Measurements from ENCODE around the gene NCCRP1. TPM values are rescaled to one million over a fixed set of nuclear protein-coding genes. Genes with fewer than 3 reads are reported as not detected.
"Not testable (repeated sequence)": the region's sequence is repeated elsewhere in the genome, so short reads cannot be mapped to it uniquely, and the experiment has no call there.

NCCRP1 gene
- total RNA-seq, 1 donor from 2014 or later: 0.20 TPM

DNA sequence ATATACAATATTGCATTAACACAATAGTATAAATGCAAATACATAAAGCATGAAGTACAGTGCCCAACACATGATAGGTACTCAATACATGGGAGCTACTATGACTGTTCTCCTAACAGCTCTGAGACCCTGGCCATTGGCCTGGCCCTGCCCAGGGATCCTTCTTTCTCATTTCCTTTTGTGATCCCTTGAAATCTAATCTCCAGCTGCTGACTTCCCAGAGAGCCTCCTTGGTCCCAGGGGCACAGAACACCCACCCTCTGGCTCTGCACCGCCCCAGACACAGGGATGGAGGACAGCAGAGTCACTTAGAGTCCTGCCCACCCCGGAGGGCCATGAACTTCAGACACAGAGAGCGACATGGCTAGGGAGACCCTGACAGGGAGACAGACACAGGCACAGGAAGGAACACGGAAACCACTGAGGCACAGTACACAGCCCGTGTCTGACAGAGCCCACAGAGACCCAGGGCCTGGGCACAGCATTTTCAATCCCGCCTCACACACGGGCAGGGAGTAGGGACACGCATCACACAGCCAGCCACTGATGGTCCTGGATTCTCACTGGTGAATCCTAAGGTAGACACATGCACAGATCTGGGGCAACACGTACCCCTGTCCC is 11.5 kb downstream of the NCCRP1 start:
- no peak for DNase-seq (ENCODE audit: low read depth)

GRCh38 chr19:39209196-39209595 is 12.4 kb downstream of the NCCRP1 start:
- no peak for DNase-seq (ENCODE audit: low read depth)

- DNase-seq (ENCODE audit: low read depth): no peak
Observed at GRCh38 chr19:39211731-39212374, 15.1 kb downstream of the NCCRP1 start.

DNA sequence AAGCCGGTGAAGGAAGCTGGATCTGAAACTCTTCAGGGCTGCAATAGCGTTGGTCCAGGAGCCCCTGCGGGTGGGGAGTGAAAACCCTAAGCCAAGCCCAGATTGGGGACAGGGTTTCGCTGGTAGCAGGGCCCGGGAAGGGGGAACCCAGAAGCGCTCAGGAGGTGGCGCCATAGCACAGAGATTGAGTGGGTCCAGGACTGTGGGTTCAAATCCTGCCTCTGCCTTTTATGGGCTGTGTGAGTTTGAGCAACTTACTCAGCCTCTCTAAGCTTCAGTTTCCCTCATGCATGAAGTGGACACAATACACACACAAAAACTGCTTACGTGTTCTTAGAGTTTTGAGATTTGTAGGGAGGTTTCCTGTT is 15.6 kb downstream of the NCCRP1 start:
- DNase-seq (ENCODE audit: low read depth): no peak

DNA sequence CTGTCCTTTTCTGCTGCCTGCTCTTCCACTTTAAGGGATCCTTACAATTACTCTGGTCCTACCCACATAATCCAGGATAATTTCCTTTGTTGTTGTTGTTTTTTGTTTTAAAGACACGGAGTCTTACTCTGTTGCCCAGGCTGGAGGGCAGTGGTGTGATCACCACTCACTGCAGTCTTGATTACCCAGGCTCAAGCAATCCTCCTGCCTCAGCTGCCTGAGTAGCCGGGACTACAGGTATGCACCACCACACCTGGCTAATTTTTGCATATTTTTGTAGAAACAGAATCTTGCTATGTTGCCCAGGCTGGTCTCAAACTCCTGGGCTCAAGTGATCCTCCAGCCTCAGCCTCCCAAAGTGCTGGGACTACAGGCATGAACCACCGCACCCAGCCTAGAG is 18.6 kb downstream of the NCCRP1 start:
- not testable (repeated sequence) for DNase-seq (ENCODE audit: low read depth)

DNA sequence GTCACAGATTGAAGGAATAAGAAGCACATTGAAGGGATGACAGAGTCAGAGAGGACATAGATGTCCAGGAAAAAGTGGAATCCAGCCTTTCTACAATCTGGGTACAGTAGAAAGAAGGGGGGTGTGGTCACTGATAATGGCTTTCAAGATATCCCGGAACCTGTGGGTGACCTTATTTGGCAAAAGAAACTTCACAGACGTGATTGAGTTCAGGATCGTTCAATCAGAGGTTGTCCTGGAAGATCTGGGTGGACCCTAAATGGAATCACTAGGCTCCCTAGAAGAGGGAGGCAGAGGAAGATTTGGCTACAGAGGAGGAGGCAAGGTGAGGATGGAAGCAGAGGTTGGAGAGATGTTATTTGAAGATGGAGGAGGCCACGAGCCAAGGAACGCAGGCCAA is 20.3 kb downstream of the NCCRP1 start:
- no peak for DNase-seq (ENCODE audit: low read depth)

DNA sequence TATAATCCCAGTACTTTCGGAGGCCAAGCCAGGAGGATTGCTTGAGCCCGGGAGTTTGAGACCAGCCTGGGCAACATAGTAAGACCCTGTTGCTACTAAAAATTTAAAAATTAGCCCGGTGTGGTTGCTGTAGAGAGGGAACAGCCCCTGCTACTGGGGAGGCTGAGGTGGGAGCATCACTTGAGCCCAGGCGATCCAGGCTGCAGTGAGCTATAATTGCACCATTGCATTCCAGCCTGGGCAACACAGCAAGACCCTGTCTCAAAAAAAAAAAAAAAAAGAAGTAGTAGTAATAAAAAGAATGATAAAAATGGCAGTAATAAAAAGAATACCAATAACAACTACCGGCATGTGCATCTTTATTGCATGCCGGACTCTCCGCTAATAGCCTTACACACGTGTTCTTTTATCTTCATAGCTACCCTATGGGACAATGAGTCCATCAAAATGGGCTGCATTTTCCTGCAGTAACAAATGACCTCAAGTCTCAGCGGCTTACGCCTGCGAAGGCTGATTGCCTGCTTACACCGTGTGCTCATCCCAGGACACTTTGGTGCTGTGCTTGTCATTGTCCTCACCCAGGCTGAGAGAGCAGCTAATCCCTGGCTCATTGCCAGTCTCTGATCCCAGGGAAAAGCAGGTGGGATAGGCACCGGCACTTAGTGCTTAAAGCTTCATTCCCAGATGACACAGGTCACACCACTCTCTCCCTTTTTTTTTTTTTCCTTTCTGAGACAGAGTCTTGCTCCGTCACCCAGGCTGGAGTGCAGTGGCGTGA is 21.7 kb downstream of the NCCRP1 start:
- DNase-seq (ENCODE audit: low read depth): no peak

- DNase-seq (ENCODE audit: low read depth): not testable (repeated sequence)
Observed at GRCh38 chr19:39219108-39219507, 22.3 kb downstream of the NCCRP1 start.

GRCh38 chr19:39223703-39224279 is 27.0 kb downstream of the NCCRP1 start:
- peak; percentile 27 for DNase-seq (ENCODE audit: low read depth)

- no peak for DNase-seq (ENCODE audit: low read depth)
Observed at GRCh38 chr19:39224910-39225309, 28.1 kb downstream of the NCCRP1 start.

- no peak for DNase-seq (ENCODE audit: low read depth)
Observed at GRCh38 chr19:39230096-39230764, 33.5 kb downstream of the NCCRP1 start.

DNA sequence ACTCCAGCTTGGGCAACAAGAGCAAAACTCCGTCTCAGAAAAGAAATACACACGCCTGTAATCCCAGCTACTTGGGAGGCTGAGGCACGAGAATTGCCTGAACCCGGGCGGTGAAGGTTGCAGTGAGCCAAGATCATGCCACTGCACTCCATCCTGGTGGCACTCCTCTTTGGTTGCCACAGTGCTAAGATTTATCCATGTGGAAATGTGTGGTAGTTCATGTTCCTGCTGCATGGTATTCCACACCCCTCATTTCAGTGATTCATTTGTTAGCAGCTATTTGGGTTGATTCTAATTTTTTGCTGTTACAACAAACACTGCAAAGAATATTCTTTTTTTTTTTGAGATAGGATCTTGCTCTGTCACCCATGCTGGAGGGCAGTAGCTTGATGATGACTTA is 35.9 kb downstream of the NCCRP1 start:
- DNase-seq (ENCODE audit: low read depth): no peak

DNA sequence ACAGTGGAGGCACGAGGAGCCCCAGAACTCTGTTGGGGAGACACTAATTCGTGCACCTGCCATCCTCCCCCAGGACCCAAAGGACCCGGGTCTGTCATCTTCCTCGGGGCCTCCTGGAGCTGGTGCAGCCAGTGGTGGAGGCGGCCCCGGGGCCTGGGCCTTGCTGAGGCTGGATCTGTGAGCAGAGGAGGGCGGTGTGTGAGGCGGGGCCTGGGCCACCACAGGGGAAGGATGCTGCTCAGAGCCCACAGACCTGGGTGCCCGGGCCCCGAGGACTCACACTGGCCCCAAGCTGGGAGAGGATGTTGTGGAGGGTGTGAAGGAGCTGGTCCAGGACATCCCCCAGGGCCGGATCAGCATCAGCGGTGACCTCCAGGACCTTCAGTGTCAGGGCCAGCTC is 39.8 kb downstream of the NCCRP1 start:
- DNase-seq (ENCODE audit: low read depth): no peak

DNA sequence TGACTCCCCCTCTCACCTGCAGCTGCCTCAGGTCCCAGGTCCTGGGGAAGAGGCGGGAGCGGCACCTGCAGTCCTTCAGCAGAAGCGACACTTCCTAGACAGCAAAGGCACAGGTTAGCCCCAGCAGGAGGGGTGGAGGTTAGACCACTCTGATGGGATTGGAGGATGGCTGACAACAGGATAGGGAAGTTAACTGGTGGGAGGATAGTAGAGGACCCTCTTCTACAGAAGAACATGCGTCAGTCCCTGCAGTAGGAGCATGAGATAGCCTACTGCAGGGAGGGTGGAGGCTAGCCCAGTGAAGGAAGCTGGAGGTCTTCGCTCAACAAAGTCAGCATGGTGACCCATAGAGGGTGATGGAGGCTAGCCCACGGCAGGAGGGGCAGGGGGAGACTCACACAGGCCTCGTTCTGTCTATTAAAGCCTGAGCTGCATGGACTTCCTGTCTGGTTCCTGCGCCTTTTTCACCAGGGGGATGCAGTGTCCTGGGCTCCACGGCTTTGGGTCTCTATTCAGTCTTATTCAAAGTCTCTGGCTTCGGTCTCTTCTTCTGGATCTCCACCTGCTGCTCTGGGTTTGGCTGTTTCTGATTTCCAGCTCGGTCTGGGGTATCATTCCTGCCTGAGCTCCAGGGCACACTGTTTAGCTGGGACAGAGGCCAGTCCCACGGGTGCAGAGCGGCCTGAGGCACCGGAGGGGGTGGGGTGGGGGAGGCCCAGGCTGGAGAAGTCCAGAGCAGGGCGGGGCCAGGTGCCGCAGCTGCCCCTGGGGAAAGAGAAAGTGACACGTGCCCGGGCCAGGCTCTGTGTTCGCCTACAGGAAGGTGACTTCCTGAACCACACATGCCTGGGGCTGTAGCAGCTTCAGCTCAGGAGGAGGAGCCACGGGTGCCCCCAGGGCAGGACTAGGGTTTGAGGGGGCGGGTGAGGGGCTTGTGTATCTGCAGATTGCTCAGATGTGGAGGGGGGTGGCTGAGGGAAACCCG is 40.7 kb downstream of the NCCRP1 start:
- peak; percentile 18 for DNase-seq (ENCODE audit: low read depth)

DNA sequence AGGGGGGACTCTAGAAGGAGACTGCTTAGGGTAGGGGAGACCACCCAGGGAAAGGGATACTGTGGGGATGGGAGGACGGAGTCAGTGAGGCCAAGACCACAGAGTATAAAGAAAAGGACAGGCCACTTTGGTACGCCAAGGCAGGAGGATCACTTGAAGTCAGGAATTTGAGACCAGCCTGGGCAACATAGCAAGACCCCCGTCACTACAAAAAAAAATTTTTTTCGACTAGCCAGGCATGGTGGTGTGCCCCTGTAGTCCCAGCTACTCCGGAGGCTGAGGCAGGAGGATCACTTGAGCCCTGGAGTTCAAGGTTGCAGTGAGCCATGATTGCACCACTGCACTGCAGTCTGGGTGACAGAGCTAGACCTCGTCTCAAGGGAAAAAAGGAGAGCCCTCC is 41.4 kb downstream of the NCCRP1 start:
- no peak for DNase-seq (ENCODE audit: low read depth)

GRCh38 chr19:39238944-39239343 is 42.2 kb downstream of the NCCRP1 start:
- no peak for DNase-seq (ENCODE audit: low read depth)

GRCh38 chr19:39240421-39240820 is 43.7 kb downstream of the NCCRP1 start:
- DNase-seq (ENCODE audit: low read depth): no peak

DNA sequence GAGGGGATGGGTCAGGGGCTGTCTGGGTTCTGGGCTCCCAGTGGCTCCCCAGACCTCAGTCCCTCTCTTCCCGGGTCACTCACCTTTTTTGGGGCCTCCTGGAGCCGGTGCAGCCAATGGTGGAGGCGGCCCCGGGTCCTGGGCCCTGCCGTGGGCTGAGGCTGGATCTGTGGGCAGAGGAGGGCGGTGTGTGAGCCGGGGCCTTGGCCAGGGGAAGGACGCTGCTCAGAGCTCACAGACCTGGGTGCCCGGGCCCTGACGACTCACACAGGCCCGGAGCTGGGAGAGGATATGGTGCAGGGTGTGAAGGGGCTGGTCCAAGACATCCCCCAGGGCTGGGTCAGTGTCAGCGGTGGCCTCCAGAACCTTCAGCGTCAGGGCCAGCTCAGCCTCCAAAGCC is 47.0 kb downstream of the NCCRP1 start:
- DNase-seq (ENCODE audit: low read depth): not testable (repeated sequence)

GRCh38 chr19:39244410-39245100 is 47.8 kb downstream of the NCCRP1 start, which contains the start of gene IFNL3:
IFNL3 (minus strand) TSS chr19:39245006; CDS start chr19:39244967, 39 bp downstream.
- not testable (repeated sequence) for DNase-seq (ENCODE audit: low read depth)

GRCh38 chr19:39245166-39245565 is 48.4 kb downstream of the NCCRP1 start:
- not testable (repeated sequence) for DNase-seq (ENCODE audit: low read depth)
